Thoracic aorta (tissue), 2 donors: ENCODE results near the gene LAGE3. TPM values are rescaled to one million over a fixed set of nuclear protein-coding genes. Genes with fewer than 3 reads are reported as not detected.

ENCODE experiments used
- ATAC-seq: fragments of 150-250 bp; one replicate; pipeline ENCODE4 v1.8.0; 2017; ENCODE audit warnings: low read depth; ENCODE audit not compliant: insufficient number of reproducible peaks, low FRiP score
- DNase-seq: peaks from one replicate; pipeline ENCODE4 v3.0.0-alpha.2; 2020; ENCODE audit warnings: low spot score
- H3K27ac ChIP-seq, 2 donors: fragments of 200-600 bp; sonication (generic); 1 replicate in 1 of 2; 2 replicates in 1 of 2; pipeline ENCODE4 v1.5.1; 2016; ENCODE audit warnings: mild to moderate bottlenecking in 2 of 2, moderate library complexity in 2 of 2
- H3K27me3 ChIP-seq: fragments of 200-600 bp; sonication (generic); replicated peaks from 2 replicates; pipeline ENCODE4 v1.6.0; 2016; ENCODE audit warnings: mild to moderate bottlenecking; ENCODE audit not compliant: insufficient read depth
- H3K36me3 ChIP-seq: fragments of 200-600 bp; sonication (generic); one replicate; pipeline ENCODE4 v1.5.1; 2016
- H3K4me1 ChIP-seq, 2 donors: fragments of 200-600 bp; sonication (generic); 1 replicate in 1 of 2; 2 replicates in 1 of 2; pipeline versions ENCODE4 v1.5.1 to v1.6.0; 2016; ENCODE audit warnings: low read depth in 2 of 2, mild to moderate bottlenecking in 1 of 2; ENCODE audit not compliant: control insufficient read depth in 1 of 2
- H3K4me3 ChIP-seq: fragments of 200-600 bp; sonication (generic); 2 replicates; pipeline ENCODE4 v1.5.1; 2016; ENCODE audit warnings: mild to moderate bottlenecking
- H3K9me3 ChIP-seq: fragments of 200-600 bp; sonication (generic); 2 replicates; pipeline ENCODE4 v1.5.1; 2016
- total RNA-seq, 2 donors: library from RNA; depleted of rRNA; stranded (reverse); fragments of >200 nt; gene quantifications; one replicate each; pipeline versions ENCODE4 v1.1.0 to v1.2.3, GENCODE V29; 2016
- TF ChIP-seq, protein P1 (sequence below): fragments of 200-600 bp; sonication (generic); IDR thresholded peaks from one replicate; pipeline ENCODE4 v1.5.1; 2019; ENCODE audit warnings: antibody characterized with exemption

LAGE3 gene
- total RNA-seq, 2 donors from 2014 or later = 2.1 to 8.9 TPM

DNA sequence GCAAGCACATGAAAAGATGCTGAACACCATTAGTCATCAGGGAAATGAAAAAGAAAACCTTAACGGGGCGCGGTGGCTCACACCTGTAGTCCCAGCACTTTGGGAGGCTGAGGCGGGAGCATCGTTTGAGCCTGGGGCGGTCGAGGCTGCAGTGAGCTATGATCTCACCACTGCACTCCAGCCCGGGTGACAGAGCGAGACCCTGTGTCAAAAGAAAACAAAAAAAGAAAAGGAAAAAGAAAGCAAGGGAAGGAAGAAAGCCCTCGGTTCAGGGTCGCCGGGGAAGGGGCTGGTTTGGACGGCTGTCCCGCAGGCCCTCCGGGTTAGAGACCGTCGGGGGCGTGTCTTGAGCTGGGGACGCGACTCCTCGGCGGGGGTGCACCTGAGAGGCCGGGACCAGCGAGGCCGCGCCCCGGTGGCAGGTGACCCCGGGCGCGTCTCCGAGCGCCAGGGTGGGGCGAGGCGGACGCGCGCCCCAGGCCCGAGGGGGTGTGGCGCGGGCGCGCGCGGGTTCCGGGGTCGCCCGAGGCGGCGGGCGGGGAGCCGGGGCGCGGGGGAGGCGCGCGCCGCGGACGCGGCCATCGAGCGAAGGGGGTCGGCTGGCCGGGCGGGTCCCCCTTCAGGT is 21.5 kb downstream of the LAGE3 start:
- TF ChIP-seq, protein P1, sequence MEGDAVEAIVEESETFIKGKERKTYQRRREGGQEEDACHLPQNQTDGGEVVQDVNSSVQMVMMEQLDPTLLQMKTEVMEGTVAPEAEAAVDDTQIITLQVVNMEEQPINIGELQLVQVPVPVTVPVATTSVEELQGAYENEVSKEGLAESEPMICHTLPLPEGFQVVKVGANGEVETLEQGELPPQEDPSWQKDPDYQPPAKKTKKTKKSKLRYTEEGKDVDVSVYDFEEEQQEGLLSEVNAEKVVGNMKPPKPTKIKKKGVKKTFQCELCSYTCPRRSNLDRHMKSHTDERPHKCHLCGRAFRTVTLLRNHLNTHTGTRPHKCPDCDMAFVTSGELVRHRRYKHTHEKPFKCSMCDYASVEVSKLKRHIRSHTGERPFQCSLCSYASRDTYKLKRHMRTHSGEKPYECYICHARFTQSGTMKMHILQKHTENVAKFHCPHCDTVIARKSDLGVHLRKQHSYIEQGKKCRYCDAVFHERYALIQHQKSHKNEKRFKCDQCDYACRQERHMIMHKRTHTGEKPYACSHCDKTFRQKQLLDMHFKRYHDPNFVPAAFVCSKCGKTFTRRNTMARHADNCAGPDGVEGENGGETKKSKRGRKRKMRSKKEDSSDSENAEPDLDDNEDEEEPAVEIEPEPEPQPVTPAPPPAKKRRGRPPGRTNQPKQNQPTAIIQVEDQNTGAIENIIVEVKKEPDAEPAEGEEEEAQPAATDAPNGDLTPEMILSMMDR = no peak
- Histone ChIP-seq H3K27ac (peak overlapping the region in 1 of 2 donors; percentile 71), H3K36me3 (no peaks in the 10 kb centered on the region), H3K4me1 (peaks cover 0 to 10% of the 10 kb centered on the region in 2 donors), H3K4me3 (peak overlapping the region; percentile 80), H3K9me3 (no peaks in the 10 kb centered on the region), H3K27me3 (no peaks in the 10 kb centered on the region)
- no peak for ATAC-seq
- DNase-seq = no peak

DNA sequence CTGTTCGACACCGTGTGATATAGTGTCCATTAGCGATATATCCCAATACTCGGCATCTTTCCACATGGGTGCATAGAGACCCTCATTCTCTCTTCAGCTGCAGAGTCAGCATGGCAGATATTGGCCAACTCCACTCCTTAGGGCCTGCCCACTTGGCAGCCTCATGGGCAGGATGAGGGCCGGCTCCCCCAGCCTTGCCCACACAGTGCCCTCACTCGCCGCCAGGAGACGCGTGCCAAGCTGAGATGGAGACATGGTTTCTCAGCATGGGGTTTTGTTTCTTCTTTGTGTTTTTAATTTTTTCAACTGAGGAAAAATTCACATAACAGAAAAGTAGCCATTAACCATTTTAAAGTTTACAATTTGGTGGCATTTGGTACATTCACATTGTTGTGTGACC is 26.3 kb downstream of the LAGE3 start:
- ATAC-seq = no peak
- TF ChIP-seq, protein P1 = no peak

DNA sequence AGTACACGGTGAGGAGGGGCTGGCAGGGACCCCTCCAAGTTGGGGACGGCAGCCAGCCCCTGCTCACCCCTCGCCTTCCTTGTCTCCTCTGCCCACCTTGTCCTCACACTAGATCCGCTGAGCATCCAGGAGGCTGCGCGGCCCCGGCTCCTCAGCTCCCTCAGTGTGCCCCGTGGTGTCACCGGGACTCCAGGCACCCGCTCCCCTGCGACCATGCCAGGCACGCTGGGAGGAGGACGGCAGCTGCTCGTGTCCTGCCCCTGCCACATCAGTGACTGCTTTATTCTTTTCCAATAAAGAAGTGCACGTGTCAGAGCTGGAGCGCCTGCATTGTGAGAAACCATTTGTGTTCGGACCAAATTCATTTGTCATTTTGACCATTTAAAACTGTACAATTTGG is 28.8 kb downstream of the LAGE3 start:
- DNase-seq (no peak), ATAC-seq (no peak)
- Histone ChIP-seq H3K9me3 (no peaks in the 10 kb centered on the region), H3K27me3 (no peaks in the 10 kb centered on the region), H3K27ac (no peak overlapping the region), H3K4me1 (peaks cover 1 to 10% of the 10 kb centered on the region in 2 donors), H3K4me3 (no peak overlapping the region), H3K36me3 (peaks cover 18% of the 10 kb centered on the region)
- TF ChIP-seq, protein P1 = no peak

More for the DNA sequence above, 26.3 kb downstream of the LAGE3 start:
- no peak for DNase-seq
- no peaks in the 10 kb centered on the region for H3K4me1 ChIP-seq
- no peak overlapping the region for H3K4me3 ChIP-seq
- no peaks in the 10 kb centered on the region for H3K9me3 ChIP-seq
- H3K27ac ChIP-seq = no peak overlapping the region
- peaks cover 18% of the 10 kb centered on the region for H3K36me3 ChIP-seq
- no peaks in the 10 kb centered on the region for H3K27me3 ChIP-seq

DNA sequence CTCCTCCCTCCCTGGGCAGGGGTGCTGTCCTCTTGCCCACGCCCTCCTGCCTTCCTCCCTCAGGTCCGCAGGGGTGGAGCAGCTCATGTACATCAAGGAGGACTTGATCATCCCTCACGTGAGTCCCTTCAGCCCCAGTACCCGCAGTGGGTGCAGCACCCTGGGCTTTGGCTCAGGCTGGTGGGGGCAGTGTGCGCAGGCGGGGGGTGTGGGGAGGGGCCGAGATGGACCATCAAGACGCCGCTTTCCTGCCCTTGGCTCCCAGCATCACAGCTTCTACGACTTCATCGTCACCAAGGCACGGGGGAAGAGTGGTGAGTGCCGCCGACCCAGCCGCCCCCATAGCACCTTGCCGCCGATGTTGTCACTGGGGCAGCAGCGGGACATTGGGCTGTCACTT is 29.5 kb downstream of the LAGE3 start:
- peaks cover 18% of the 10 kb centered on the region for H3K36me3 ChIP-seq

DNA sequence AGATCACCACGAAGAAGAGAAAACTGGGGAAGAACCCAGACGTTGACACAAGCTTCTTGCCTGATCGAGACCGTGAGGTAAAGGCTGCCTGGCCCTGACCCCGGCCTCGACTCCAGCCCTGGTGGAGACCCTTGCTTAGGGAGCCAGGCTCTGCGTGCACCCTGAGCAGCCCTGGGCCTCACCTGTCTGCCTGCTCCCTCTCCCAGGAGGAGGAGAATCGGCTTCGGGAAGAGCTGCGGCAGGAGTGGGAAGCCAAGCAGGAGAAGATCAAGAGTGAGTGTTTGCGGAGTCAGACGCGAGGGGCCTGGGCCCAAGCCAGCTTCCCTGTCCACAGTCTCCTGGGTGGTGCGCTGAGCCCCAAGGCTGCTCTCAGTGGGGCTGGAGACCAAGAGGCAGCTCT is 30.6 kb downstream of the LAGE3 start:
- ATAC-seq (no peak), DNase-seq (no peak)
- Histone ChIP-seq H3K9me3 (no peaks in the 10 kb centered on the region), H3K4me3 (no peak overlapping the region), H3K36me3 (peaks cover 18% of the 10 kb centered on the region), H3K27ac (no peak overlapping the region), H3K27me3 (no peaks in the 10 kb centered on the region), H3K4me1 (peaks cover 6 to 19% of the 10 kb centered on the region in 2 donors)
- TF ChIP-seq, protein P1 = no peak

More for the DNA sequence above, 29.5 kb downstream of the LAGE3 start:
- ATAC-seq = no peak
- no peak overlapping the region for H3K4me3 ChIP-seq
- H3K27ac ChIP-seq = no peak overlapping the region
- no peak for DNase-seq
- no peaks in the 10 kb centered on the region for H3K27me3 ChIP-seq
- H3K4me1 ChIP-seq = peaks cover 6 to 17% of the 10 kb centered on the region in 2 donors
- H3K9me3 ChIP-seq = no peaks in the 10 kb centered on the region
- TF ChIP-seq, protein P1 = no peak
